Measurements from ENCODE around the gene PPP2R3A. TPM values are rescaled to one million over a fixed set of nuclear protein-coding genes. Genes with fewer than 3 reads are reported as not detected.

The PPP2R3A gene
- total RNA-seq, 1 donor from 2014 or later = 19.2 TPM

DNA sequence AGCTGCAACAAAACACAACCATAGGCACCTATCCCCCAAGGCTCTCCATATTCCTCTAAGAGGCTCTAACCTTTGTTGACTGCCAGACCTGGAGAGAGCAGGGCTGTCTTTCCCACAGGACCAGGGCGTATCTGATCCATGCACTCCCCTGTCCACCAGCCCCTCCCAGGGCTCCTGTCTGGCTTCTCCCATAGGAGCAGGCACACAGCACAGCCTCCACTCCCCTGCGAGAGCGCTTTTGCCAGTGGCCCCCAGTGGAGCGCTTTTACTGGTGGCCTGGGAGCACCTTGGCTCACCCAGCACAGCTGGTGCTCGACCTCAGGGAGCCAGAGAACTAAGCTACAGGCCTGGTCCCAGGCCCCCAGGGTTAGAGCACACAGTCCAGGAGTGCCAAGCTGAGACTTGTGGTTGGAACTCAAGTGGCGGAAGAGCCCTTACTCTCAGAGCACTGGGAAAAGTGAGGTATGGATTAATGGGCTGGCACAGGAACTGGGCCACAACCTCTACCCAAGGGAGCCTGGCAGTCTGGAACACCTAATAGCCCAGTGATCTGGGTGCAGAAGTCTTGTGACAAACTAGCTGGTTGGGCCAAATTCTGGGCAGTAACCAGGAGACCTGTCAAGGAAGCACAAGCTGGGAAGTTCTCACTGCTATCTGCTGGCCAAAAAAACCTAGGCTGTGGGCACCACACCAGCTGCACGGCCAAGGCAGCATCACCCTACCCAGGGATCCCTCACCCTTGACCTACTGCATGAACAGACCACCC, 79.6 kb downstream of the PPP2R3A start:
- no peaks in the 10 kb centered on the region for H3K4me1 Mint-ChIP-seq (ENCODE audit: unreplicated experiment)
- no peaks in the 10 kb centered on the region for H3K27me3 Mint-ChIP-seq (ENCODE audit: unreplicated experiment)
- TF ChIP-seq, protein P1, sequence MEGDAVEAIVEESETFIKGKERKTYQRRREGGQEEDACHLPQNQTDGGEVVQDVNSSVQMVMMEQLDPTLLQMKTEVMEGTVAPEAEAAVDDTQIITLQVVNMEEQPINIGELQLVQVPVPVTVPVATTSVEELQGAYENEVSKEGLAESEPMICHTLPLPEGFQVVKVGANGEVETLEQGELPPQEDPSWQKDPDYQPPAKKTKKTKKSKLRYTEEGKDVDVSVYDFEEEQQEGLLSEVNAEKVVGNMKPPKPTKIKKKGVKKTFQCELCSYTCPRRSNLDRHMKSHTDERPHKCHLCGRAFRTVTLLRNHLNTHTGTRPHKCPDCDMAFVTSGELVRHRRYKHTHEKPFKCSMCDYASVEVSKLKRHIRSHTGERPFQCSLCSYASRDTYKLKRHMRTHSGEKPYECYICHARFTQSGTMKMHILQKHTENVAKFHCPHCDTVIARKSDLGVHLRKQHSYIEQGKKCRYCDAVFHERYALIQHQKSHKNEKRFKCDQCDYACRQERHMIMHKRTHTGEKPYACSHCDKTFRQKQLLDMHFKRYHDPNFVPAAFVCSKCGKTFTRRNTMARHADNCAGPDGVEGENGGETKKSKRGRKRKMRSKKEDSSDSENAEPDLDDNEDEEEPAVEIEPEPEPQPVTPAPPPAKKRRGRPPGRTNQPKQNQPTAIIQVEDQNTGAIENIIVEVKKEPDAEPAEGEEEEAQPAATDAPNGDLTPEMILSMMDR (IDR thresholded peaks at IDR 0.05) = no peak

DNA sequence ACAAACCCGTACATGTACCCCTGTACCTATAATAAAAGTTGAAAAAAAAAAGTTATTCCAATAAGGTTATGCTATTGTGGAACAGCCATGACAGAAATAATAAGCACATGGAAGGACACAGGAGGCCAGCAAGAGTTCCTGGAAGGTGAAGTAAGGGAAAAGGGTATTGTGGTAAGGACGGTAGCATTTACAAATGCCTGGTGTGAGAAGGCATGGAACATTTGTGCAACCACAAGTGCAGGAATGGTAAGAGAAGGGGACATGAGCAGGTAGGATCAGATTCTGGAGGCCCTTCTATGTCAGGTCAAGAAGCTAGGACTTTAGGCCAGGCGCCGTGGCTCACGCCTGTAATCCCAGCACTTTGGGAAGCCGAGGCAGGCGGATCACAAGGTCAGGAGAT, 82.5 kb downstream of the PPP2R3A start:
- H3K27ac Mint-ChIP-seq (ENCODE audit: unreplicated experiment) = no peak overlapping the region
- TF ChIP-seq, protein P1 (IDR thresholded peaks at IDR 0.05) = no peak
- peaks cover 37% of the 10 kb centered on the region for H3K36me3 Mint-ChIP-seq (ENCODE audit: unreplicated experiment)
- H3K4me1 Mint-ChIP-seq (ENCODE audit: unreplicated experiment) = no peaks in the 10 kb centered on the region
- H3K27me3 Mint-ChIP-seq (ENCODE audit: unreplicated experiment) = no peaks in the 10 kb centered on the region
- no peak overlapping the region for H3K4me3 Mint-ChIP-seq (ENCODE audit: unreplicated experiment)
- no peaks in the 10 kb centered on the region for H3K9me3 Mint-ChIP-seq (ENCODE audit: unreplicated experiment)
- no peak for DNase-seq (ENCODE audit: extremely low spot score, unreplicated experiment)

More for the DNA sequence above, 79.6 kb downstream of the PPP2R3A start:
- no peak overlapping the region for H3K4me3 Mint-ChIP-seq (ENCODE audit: unreplicated experiment)
- DNase-seq (ENCODE audit: extremely low spot score, unreplicated experiment) = no peak
- no peaks in the 10 kb centered on the region for H3K9me3 Mint-ChIP-seq (ENCODE audit: unreplicated experiment)
- H3K36me3 Mint-ChIP-seq (ENCODE audit: unreplicated experiment) = peaks cover 33% of the 10 kb centered on the region
- no peak overlapping the region for H3K27ac Mint-ChIP-seq (ENCODE audit: unreplicated experiment)

DNA sequence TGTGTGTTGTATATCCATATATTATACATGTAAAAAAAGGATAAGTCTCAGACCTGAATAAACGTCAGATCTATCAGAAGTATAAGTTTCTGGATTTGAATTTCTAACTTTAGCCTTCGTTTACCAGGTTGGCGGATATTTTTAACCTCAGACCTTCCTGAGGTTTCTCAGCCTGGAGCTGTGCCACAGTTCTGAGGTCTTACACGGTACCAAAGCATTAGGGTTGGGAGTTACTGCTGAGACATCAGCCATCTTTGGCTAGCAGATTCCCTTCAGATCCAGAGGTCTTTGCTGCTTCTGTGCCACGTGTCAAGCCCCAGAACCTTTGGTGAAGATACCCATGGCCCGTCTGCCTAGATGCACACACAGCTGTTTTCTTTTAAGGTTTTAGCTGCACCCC, 84.7 kb downstream of the PPP2R3A start:
- Mint-ChIP-seq H3K4me1 (ENCODE audit: unreplicated experiment) (no peaks in the 10 kb centered on the region), H3K4me3 (ENCODE audit: unreplicated experiment) (no peak overlapping the region), H3K36me3 (ENCODE audit: unreplicated experiment) (peaks cover 40% of the 10 kb centered on the region), H3K27ac (ENCODE audit: unreplicated experiment) (no peak overlapping the region), H3K27me3 (ENCODE audit: unreplicated experiment) (no peaks in the 10 kb centered on the region), H3K9me3 (ENCODE audit: unreplicated experiment) (no peaks in the 10 kb centered on the region)
- TF ChIP-seq, protein P1 (IDR thresholded peaks at IDR 0.05) = no peak
- no peak for DNase-seq (ENCODE audit: extremely low spot score, unreplicated experiment)

DNA sequence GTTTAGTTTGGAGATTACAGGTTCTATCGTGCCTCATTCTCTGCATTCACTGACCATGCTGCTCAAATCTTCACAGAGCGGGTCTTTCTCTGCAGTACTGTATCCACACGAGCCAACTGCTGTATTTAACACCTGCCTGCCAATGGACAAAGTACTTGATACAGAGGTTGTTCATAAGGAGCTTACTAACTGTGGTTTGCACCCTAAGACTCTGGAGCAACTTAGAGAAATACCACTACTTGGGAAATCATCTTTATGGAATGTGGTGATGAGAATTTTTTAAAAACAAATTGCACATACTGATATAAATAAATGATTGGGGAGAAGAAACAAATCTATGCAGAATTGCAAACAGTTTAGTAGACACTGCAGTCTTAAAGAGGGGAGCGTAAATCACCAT, 90.0 kb downstream of the PPP2R3A start:
- Mint-ChIP-seq H3K27ac (ENCODE audit: unreplicated experiment) (no peak overlapping the region), H3K36me3 (ENCODE audit: unreplicated experiment) (peaks cover 54% of the 10 kb centered on the region), H3K9me3 (ENCODE audit: unreplicated experiment) (peaks cover 3% of the 10 kb centered on the region), H3K4me1 (ENCODE audit: unreplicated experiment) (peaks cover 5% of the 10 kb centered on the region), H3K27me3 (ENCODE audit: unreplicated experiment) (no peaks in the 10 kb centered on the region), H3K4me3 (ENCODE audit: unreplicated experiment) (no peak overlapping the region)
- TF ChIP-seq, protein P1 (IDR thresholded peaks at IDR 0.05) = no peak
- DNase-seq (ENCODE audit: extremely low spot score, unreplicated experiment) = no peak

DNA sequence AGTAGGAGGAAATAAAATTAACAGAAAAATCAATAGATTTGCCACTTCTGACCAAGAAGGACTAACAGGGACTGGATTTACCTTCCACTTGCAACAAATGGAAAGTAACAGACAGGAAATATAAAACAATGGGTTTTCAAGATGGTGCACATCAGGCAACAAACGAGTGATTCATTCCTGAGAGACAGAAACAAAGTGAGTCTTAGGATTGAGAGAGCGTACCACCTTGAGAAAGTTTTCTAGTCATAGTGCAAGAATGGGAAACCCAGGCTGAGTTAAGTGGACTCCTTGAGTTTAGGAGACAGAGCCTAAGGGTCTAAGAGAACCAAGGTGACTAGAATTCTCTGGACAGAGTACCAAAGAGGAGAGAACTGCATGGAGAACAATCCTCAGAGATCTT, 101.7 kb downstream of the PPP2R3A start:
- Mint-ChIP-seq H3K4me3 (ENCODE audit: unreplicated experiment) (no peak overlapping the region), H3K27me3 (ENCODE audit: unreplicated experiment) (no peaks in the 10 kb centered on the region), H3K4me1 (ENCODE audit: unreplicated experiment) (peaks cover 24% of the 10 kb centered on the region), H3K27ac (ENCODE audit: unreplicated experiment) (no peak overlapping the region), H3K36me3 (ENCODE audit: unreplicated experiment) (peaks cover 9% of the 10 kb centered on the region), H3K9me3 (ENCODE audit: unreplicated experiment) (peaks cover 5% of the 10 kb centered on the region)
- TF ChIP-seq, protein P1 (IDR thresholded peaks at IDR 0.05) = no peak
- no peak for DNase-seq (ENCODE audit: extremely low spot score, unreplicated experiment)

All from osteocyte (in vitro differentiated cells).